ES-I3 (cell line): ENCODE data around the gene PRSS21.

ENCODE experiments used
- H3K36me3 ChIP-seq: 2 replicates; pipeline ENCODE4 v1.6.1; 2013; ENCODE audit warnings: mild to moderate bottlenecking, low read length, control low read depth, moderate library complexity; ENCODE audit not compliant: insufficient read depth
- H3K4me1 ChIP-seq: 2 replicates; pipeline ENCODE4 v1.6.1; 2013; ENCODE audit warnings: mild to moderate bottlenecking, control low read depth, low read length; ENCODE audit not compliant: insufficient read depth
- H3K9ac ChIP-seq: 2 replicates; pipeline ENCODE4 v1.6.1; 2013; ENCODE audit warnings: low read depth, mild to moderate bottlenecking, low read length, moderate library complexity
- H3K9me3 ChIP-seq: 2 replicates; pipeline ENCODE4 v1.6.1; 2013; ENCODE audit warnings: mild to moderate bottlenecking, low read length, moderate library complexity; ENCODE audit not compliant: control insufficient read depth, insufficient read depth

Gene PRSS21

GRCh38 chr16:2786061-2786825 is 30.8 kb upstream of the PRSS21 start:
- Histone ChIP-seq H3K36me3 (no peaks in the 10 kb centered on the region), H3K9me3 (no peaks in the 10 kb centered on the region), H3K9ac (no peak overlapping the region), H3K4me1 (no peaks in the 10 kb centered on the region; the same call in 1 of the 2 replicates)

- no peaks in the 10 kb centered on the region for H3K9me3 ChIP-seq
- H3K9ac ChIP-seq, result no peak overlapping the region
- no peaks in the 10 kb centered on the region; the same call in 1 of the 2 replicates for H3K4me1 ChIP-seq
- no peaks in the 10 kb centered on the region for H3K36me3 ChIP-seq
Observed at GRCh38 chr16:2786826-2787151, 30.2 kb upstream of the PRSS21 start.

GRCh38 chr16:2787406-2787805 is 29.6 kb upstream of the PRSS21 start, which contains the start of gene PRSS33:
PRSS33 (minus strand) TSS chr16:2787560; CDS start chr16:2786547, 1,013 bp downstream.
- Histone ChIP-seq H3K36me3 (no peaks in the 10 kb centered on the region), H3K4me1 (no peaks in the 10 kb centered on the region; the same call in 1 of the 2 replicates), H3K9me3 (no peaks in the 10 kb centered on the region), H3K9ac (no peak within 1 kb of the TSS)

GRCh38 chr16:2787961-2788360 is 29.1 kb upstream of the PRSS21 start:
- Histone ChIP-seq H3K4me1 (no peaks in the 10 kb centered on the region; the same call in 1 of the 2 replicates), H3K36me3 (no peaks in the 10 kb centered on the region), H3K9me3 (no peaks in the 10 kb centered on the region), H3K9ac (no peak overlapping the region)

- no peaks in the 10 kb centered on the region for H3K9me3 ChIP-seq
- no peak overlapping the region for H3K9ac ChIP-seq
- H3K4me1 ChIP-seq, result no peaks in the 10 kb centered on the region; the same call in 1 of the 2 replicates
Observed at GRCh38 chr16:2790631-2791030, 26.4 kb upstream of the PRSS21 start.

GRCh38 chr16:2791174-2791573 is 25.9 kb upstream of the PRSS21 start:
- Histone ChIP-seq H3K9me3 (no peaks in the 10 kb centered on the region), H3K9ac (no peak overlapping the region), H3K4me1 (no peaks in the 10 kb centered on the region), H3K36me3 (no peaks in the 10 kb centered on the region)

More at GRCh38 chr16:2790631-2791030, 26.4 kb upstream of the PRSS21 start:
- no peaks in the 10 kb centered on the region for H3K36me3 ChIP-seq

- Histone ChIP-seq H3K4me1 (no peaks in the 10 kb centered on the region), H3K9me3 (no peaks in the 10 kb centered on the region), H3K36me3 (no peaks in the 10 kb centered on the region), H3K9ac (no peak overlapping the region)
Observed at GRCh38 chr16:2792940-2793339, 24.1 kb upstream of the PRSS21 start.

- Histone ChIP-seq H3K9me3 (no peaks in the 10 kb centered on the region), H3K36me3 (no peaks in the 10 kb centered on the region), H3K9ac (no peak overlapping the region), H3K4me1 (no peaks in the 10 kb centered on the region)
Observed at GRCh38 chr16:2795395-2796143, 21.5 kb upstream of the PRSS21 start.

GRCh38 chr16:2798723-2799204 is 18.3 kb upstream of the PRSS21 start:
- Histone ChIP-seq H3K9ac (no peak overlapping the region), H3K4me1 (no peaks in the 10 kb centered on the region), H3K36me3 (no peaks in the 10 kb centered on the region), H3K9me3 (peaks cover 4% of the 10 kb centered on the region)

GRCh38 chr16:2799205-2799858 is 17.7 kb upstream of the PRSS21 start:
- H3K36me3 ChIP-seq, result no peaks in the 10 kb centered on the region
- H3K9me3 ChIP-seq, result peaks cover 10% of the 10 kb centered on the region
- H3K4me1 ChIP-seq, result no peaks in the 10 kb centered on the region
- H3K9ac ChIP-seq, result no peak overlapping the region

- peaks cover 13% of the 10 kb centered on the region for H3K9me3 ChIP-seq
- H3K4me1 ChIP-seq, result no peaks in the 10 kb centered on the region
- H3K9ac ChIP-seq, result no peak overlapping the region
- H3K36me3 ChIP-seq, result no peaks in the 10 kb centered on the region
Observed at GRCh38 chr16:2799859-2800226, 17.2 kb upstream of the PRSS21 start.

GRCh38 chr16:2803545-2804195 is 13.4 kb upstream of the PRSS21 start:
- H3K9ac ChIP-seq, result no peak overlapping the region
- H3K9me3 ChIP-seq, result peaks cover 19% of the 10 kb centered on the region
- no peaks in the 10 kb centered on the region for H3K4me1 ChIP-seq
- H3K36me3 ChIP-seq, result no peaks in the 10 kb centered on the region

- no peak overlapping the region for H3K9ac ChIP-seq
- H3K4me1 ChIP-seq, result no peaks in the 10 kb centered on the region
- H3K9me3 ChIP-seq, result peaks cover 19% of the 10 kb centered on the region
- H3K36me3 ChIP-seq, result no peaks in the 10 kb centered on the region
Observed at GRCh38 chr16:2804728-2805127, 12.3 kb upstream of the PRSS21 start.

- Histone ChIP-seq H3K4me1 (no peaks in the 10 kb centered on the region), H3K36me3 (no peaks in the 10 kb centered on the region), H3K9me3 (peaks cover 19% of the 10 kb centered on the region), H3K9ac (no peak overlapping the region)
Observed at GRCh38 chr16:2806286-2806685, 10.8 kb upstream of the PRSS21 start.
